Right lobe of liver (tissue), 6 donors: ENCODE measurements around the gene CDC42BPB. TPM values are rescaled to one million over a fixed set of nuclear protein-coding genes. Genes with fewer than 3 reads are reported as not detected.

Source experiments
- ATAC-seq, 4 donors: fragments of 200-7000 bp; cut with Tn5 transposase; one replicate each; pipeline ENCODE4 v1.9.1; 2020; ENCODE audit warnings: mild to moderate bottlenecking in 4 of 4, moderate library complexity in 4 of 4
- DNase-seq, 3 donors: peaks; one replicate each; pipeline ENCODE4 v3.0.0-alpha.2; 2020
- H3K27ac ChIP-seq, 3 donors: fragments of 200-600 bp; one replicate each; pipeline ENCODE4 v1.8.0; 2022
- H3K27me3 ChIP-seq, 2 donors: fragments of 200-600 bp; one replicate each; pipeline ENCODE4 v1.8.0; 2022
- H3K36me3 ChIP-seq, 4 donors: fragments of 200-600 bp; sonication (generic) in 1 of 4; one replicate each; pipeline versions ENCODE4 v1.5.1 to v1.8.0; 2017 to 2022; ENCODE audit warnings: control low read depth in 1 of 4
- H3K4me1 ChIP-seq, 4 donors: fragments of 200-600 bp; sonication (generic) in 1 of 4; one replicate each; pipeline versions ENCODE4 v1.5.1 to v1.8.0; 2017 to 2022; ENCODE audit warnings: control low read depth in 1 of 4
- H3K4me3 ChIP-seq, 3 donors: fragments of 200-600 bp; one replicate each; pipeline ENCODE4 v1.8.0; 2022
- H3K9me3 ChIP-seq, 4 donors: fragments of 200-600 bp; sonication (generic) in 1 of 4; one replicate each; pipeline versions ENCODE4 v1.5.1 to v1.8.0; 2017 to 2022; ENCODE audit warnings: control low read depth in 1 of 4
- POLR2A ChIP-seq: fragments of 450-650 bp; IDR thresholded peaks from one replicate; pipeline ENCODE4 v1.6.1; 2017; ENCODE audit warnings: antibody characterized with exemption, mild to moderate bottlenecking
- WGBS: methylation state at CpG from one replicate; pipeline ENCODE4 v1.1.6; 2018; ENCODE audit warnings: low coverage, low lambda C conversion rate; ENCODE audit not compliant: insufficient coverage; ENCODE audit errors: missing lambda C conversion rate; 5-methylcytosine and 5-hydroxymethylcytosine counted together
- intact Hi-C, 2 donors: fragments of 100-400 bp; cut with DNase I; formaldehyde crosslinking; loops; one replicate each; pipeline versions ENCODE4 v1.11.2 to v1.14.1; 2022
- total RNA-seq, 6 experiments: library from RNA; depleted of rRNA in 2 of 6; stranded (reverse); fragments of >200 nt in 2 of 6; fragmentation: NEBNext Ultra II Directional in 3 of 6; extraction: Animal tissue kit (Norgen Biotek cat#: 25700) in 3 of 6; gene quantifications; one replicate each; pipeline versions ENCODE4 v1.1.0 to v1.2.4, GENCODE V29; 2016 to 2023
- TF ChIP-seq, protein P1 (sequence below), 4 donors: fragments of 200-600 bp in 3 of 4; fragments of 450-650 bp in 1 of 4; IDR thresholded peaks; one replicate each; pipeline versions ENCODE4 v1.5.1 to v1.8.0; 2016 to 2022; ENCODE audit warnings: antibody characterized with exemption in 4 of 4, mild to moderate bottlenecking in 2 of 4
- donor health status: DM: no; HTN: yes; CAD: no.
- donor health status: DM: no; HTN: no; CAD: no.
- donor health status: DM: no; HTN: no; CAD: no.
- donor health status: DM: no; HTN: yes; CAD: no.
- donor health status: DM: no; HTN: yes; CAD: no.

Gene CDC42BPB
- total RNA-seq, 6 experiments from 2014 or later: 38.4 to 55.5 (median 43.0) TPM

DNA sequence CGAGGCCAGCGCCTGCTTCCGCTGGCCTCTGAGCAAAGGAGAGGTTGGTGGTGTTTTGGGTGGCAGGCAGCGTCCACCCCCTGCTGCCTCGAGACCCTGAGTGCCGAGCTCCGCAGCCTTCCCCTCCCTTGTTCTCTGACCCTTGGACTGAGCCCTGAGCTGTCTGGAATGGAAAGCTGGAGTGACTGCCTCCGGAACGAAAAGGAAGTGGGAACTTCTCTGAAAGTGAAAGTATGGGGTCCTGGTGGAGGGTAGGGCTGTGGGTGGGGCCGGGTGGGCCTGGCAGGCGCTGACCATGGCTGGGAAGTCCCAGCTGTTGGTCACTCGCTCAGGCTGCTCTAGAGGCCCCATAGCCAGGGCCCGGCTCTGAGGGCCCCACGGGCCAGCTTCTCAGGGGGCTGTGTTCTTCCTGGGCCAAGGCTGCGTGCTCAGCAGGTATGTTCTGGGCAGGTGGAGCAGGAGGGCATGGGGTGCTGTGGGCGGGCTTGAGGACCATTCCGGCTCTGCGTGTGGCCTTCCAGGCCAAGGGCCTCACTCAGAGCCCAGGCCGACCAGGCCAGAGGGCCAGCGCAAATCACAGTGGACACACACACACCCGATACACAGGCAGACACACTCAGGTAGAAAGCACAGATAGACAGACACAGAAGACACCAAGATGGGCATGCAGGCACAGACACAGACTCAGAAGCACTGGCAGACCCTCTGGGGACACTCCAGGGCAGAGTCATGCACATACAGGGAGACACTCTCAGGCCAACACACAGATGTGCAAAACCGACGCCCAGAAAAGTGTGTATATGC is 37.3 kb upstream of the CDC42BPB start, which contains the start of gene EXOC3L4:
EXOC3L4 (plus strand) TSS at position 320 of the 804 bp plus-strand sequence. CDS start 5,495 bp downstream, outside the sequence.
- intact Hi-C loops: no loop called here
- DNase-seq (peak; percentile 51 to 67 (median 64)), ATAC-seq (peak; percentile 33 to 50 (median 40))
- TF ChIP-seq, protein P1, sequence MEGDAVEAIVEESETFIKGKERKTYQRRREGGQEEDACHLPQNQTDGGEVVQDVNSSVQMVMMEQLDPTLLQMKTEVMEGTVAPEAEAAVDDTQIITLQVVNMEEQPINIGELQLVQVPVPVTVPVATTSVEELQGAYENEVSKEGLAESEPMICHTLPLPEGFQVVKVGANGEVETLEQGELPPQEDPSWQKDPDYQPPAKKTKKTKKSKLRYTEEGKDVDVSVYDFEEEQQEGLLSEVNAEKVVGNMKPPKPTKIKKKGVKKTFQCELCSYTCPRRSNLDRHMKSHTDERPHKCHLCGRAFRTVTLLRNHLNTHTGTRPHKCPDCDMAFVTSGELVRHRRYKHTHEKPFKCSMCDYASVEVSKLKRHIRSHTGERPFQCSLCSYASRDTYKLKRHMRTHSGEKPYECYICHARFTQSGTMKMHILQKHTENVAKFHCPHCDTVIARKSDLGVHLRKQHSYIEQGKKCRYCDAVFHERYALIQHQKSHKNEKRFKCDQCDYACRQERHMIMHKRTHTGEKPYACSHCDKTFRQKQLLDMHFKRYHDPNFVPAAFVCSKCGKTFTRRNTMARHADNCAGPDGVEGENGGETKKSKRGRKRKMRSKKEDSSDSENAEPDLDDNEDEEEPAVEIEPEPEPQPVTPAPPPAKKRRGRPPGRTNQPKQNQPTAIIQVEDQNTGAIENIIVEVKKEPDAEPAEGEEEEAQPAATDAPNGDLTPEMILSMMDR (IDR thresholded peaks at IDR 0.05): no peak
- peak; percentile 18 for TF ChIP-seq POLR2A
- Histone ChIP-seq H3K4me3 (peak within 1 kb of the TSS; percentile 49 to 69 (median 62)), H3K27me3 (no peaks in the 10 kb centered on the region), H3K36me3 (no peaks in the 10 kb centered on the region), H3K27ac (peak within 1 kb of the TSS; percentile 84 to 94 (median 91)), H3K4me1 (peaks cover 0 to 38% (median 9%) of the 10 kb centered on the region in 4 donors), H3K9me3 (no peaks in the 10 kb centered on the region)
- no CpG with 5 or more reads among the region's 23 CpGs for WGBS

- intact Hi-C loops: no loop called here
- WGBS: 42% methylated on average over 3 of the region's 13 CpGs
- H3K9me3 ChIP-seq: no peaks in the 10 kb centered on the region
- ATAC-seq (no peak), DNase-seq (peak in 1 of 3 donors; percentile 20)
- H3K4me1 ChIP-seq: peaks cover 0 to 38% (median 7%) of the 10 kb centered on the region in 4 donors
- peak overlapping the region; percentile 49 to 69 (median 62) for H3K4me3 ChIP-seq
- no peaks in the 10 kb centered on the region for H3K27me3 ChIP-seq
- TF ChIP-seq, protein P1 (IDR thresholded peaks at IDR 0.05): no peak
- TF ChIP-seq POLR2A: no peak
- H3K27ac ChIP-seq: peak overlapping the region; percentile 84 to 94 (median 91)
- no peaks in the 10 kb centered on the region for H3K36me3 ChIP-seq
Observed at GRCh38 chr14:103093856-103094405, 36.6 kb upstream of the CDC42BPB start.

DNA sequence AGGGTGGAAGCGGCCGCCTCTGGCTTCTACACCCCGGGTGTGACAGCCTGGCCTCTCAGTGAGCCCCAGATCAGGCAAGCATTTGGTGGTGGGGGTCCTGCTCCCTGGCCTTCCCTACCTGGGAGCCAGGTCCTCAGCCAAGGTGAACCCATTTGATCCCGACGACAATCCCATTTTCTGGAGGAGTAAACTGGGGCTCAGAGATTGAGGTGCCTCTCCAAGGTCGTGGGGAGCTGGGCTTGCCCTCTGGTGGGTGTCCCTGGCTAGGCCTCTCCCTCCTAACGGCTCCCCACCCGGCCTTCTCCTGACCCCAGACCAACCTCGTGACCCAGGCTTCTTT is 34.5 kb upstream of the CDC42BPB start:
- no peak for ATAC-seq
- Histone ChIP-seq H3K4me1 (peaks cover 0 to 23% (median 4%) of the 10 kb centered on the region in 4 donors), H3K27ac (peak overlapping the region in 1 of 3 donors; percentile 37)

GRCh38 chr14:103091041-103091882 is 33.9 kb upstream of the CDC42BPB start:
- H3K9me3 ChIP-seq: no peaks in the 10 kb centered on the region
- TF ChIP-seq POLR2A: no peak
- TF ChIP-seq, protein P1 (IDR thresholded peaks at IDR 0.05): peak; percentile 56 to 64 (median 59)
- ATAC-seq (peak; percentile 60 to 69 (median 68)), DNase-seq (peak; percentile 77 to 82 (median 79))
- H3K27me3 ChIP-seq: no peaks in the 10 kb centered on the region
- intact Hi-C loops: no loop called here
- 83% methylated on average over 2 of the region's 69 CpGs for WGBS
- peak overlapping the region; percentile 37 to 54 (median 45) for H3K4me3 ChIP-seq
- H3K27ac ChIP-seq: peak overlapping the region in 1 of 3 donors; percentile 37
- H3K4me1 ChIP-seq: peaks cover 0 to 19% (median 4%) of the 10 kb centered on the region in 4 donors
- no peaks in the 10 kb centered on the region for H3K36me3 ChIP-seq

More for the DNA sequence above, 34.5 kb upstream of the CDC42BPB start:
- 20% methylated on average over 4 of the region's 9 CpGs for WGBS
- intact Hi-C loops: no loop called here
- H3K27me3 ChIP-seq: no peaks in the 10 kb centered on the region
- no peak for DNase-seq
- H3K9me3 ChIP-seq: no peaks in the 10 kb centered on the region
- H3K4me3 ChIP-seq: peak overlapping the region; percentile 37 to 54 (median 45)
- no peak for TF ChIP-seq POLR2A
- TF ChIP-seq, protein P1 (IDR thresholded peaks at IDR 0.05): no peak
- H3K36me3 ChIP-seq: no peaks in the 10 kb centered on the region
